Vagina (tissue), 2 donors: Measurements from ENCODE around the gene IST1. TPM values are rescaled to one million over a fixed set of nuclear protein-coding genes. Genes with fewer than 3 reads are reported as not detected.

Source experiments
- DNase-seq, 2 donors: peaks; one replicate each; pipeline ENCODE4 v3.0.0-alpha.2; 2017; ENCODE audit errors: extremely low spot score in 2 of 2
- H3K27ac ChIP-seq: fragments of 200-600 bp; sonication (generic); one replicate; pipeline ENCODE4 v1.5.1; 2019
- H3K27me3 ChIP-seq: fragments of 200-600 bp; sonication (generic); one replicate; pipeline ENCODE4 v1.5.1; 2019
- H3K36me3 ChIP-seq, 2 donors: fragments of 200-600 bp; sonication (generic); one replicate each; pipeline ENCODE4 v1.5.1; 2017 to 2019
- H3K4me1 ChIP-seq: fragments of 200-600 bp; sonication (generic); one replicate; pipeline ENCODE4 v1.5.1; 2019
- H3K4me3 ChIP-seq, 2 donors: fragments of 200-600 bp; sonication (generic); 1 replicate in 1 of 2; 2 replicates in 1 of 2; pipeline ENCODE4 v1.5.1; 2016 to 2019
- H3K9me3 ChIP-seq: fragments of 200-600 bp; sonication (generic); one replicate; pipeline ENCODE4 v1.5.1; 2019
- CTCF ChIP-seq, 3 experiments: fragments of 450-650 bp in 2 of 3; fragments of 200-600 bp in 1 of 3; sonication (generic) in 1 of 3; IDR thresholded peaks; one replicate each; pipeline ENCODE4 v1.5.1; 2017 to 2019; ENCODE audit warnings: antibody characterized with exemption in 3 of 3, mild to moderate bottlenecking in 2 of 3, moderate library complexity in 2 of 3
- POLR2A ChIP-seq, 2 donors: fragments of 450-650 bp; IDR thresholded peaks; one replicate each; pipeline ENCODE4 v1.6.1; 2017; ENCODE audit warnings: antibody characterized with exemption in 2 of 2, mild to moderate bottlenecking in 2 of 2, moderate library complexity in 2 of 2
- POLR2AphosphoS5 ChIP-seq, 2 donors: sonication (generic); formaldehyde crosslinking; IDR thresholded peaks; one replicate each; pipeline ENCODE4 v1.9.0; 2017; ENCODE audit warnings: antibody characterized with exemption in 2 of 2, mild to moderate bottlenecking in 2 of 2, low read depth in 1 of 2; ENCODE audit not compliant: insufficient read depth in 1 of 2
- intact Hi-C: fragments of 100-400 bp; cut with DNase I; formaldehyde crosslinking; loops from one replicate; pipeline ENCODE4 v1.15.1; 2023
- total RNA-seq: library from RNA; depleted of rRNA; stranded (reverse); fragments of >200 nt; gene quantifications from one replicate; pipeline ENCODE4 v1.2.3, GENCODE V29; 2016

IST1 gene
- total RNA-seq, 1 donor from 2014 or later, result 159 TPM

GRCh38 chr16:71931599-71931998, 36.3 kb downstream of the IST1 start:
- intact Hi-C loops, result no loop called here
- no peak for DNase-seq
- H3K4me1 ChIP-seq, result peaks cover 26% of the 10 kb centered on the region

GRCh38 chr16:71933017-71933416, 37.7 kb downstream of the IST1 start:
- H3K9me3 ChIP-seq, result no peaks in the 10 kb centered on the region
- DNase-seq, result no peak
- intact Hi-C loops, result no loop called here
- H3K36me3 ChIP-seq, result peaks cover 0 to 11% of the 10 kb centered on the region in 2 donors
- H3K4me3 ChIP-seq, result no peak overlapping the region
- TF ChIP-seq POLR2AphosphoS5 (IDR thresholded peaks at IDR 0.05; ENCODE audit: insufficient read depth in 1 of 2, low read depth in 1 of 2) (no peak), POLR2A (IDR thresholded peaks at IDR 0.05) (no peak)
- no peak overlapping the region for H3K27ac ChIP-seq
- H3K4me1 ChIP-seq, result peaks cover 12% of the 10 kb centered on the region
- H3K27me3 ChIP-seq, result no peaks in the 10 kb centered on the region

More at GRCh38 chr16:71931599-71931998, 36.3 kb downstream of the IST1 start:
- Histone ChIP-seq H3K27me3 (no peaks in the 10 kb centered on the region), H3K9me3 (no peaks in the 10 kb centered on the region), H3K27ac (no peak overlapping the region), H3K36me3 (peaks cover 0 to 19% of the 10 kb centered on the region in 2 donors), H3K4me3 (no peak overlapping the region)
- no peak for TF ChIP-seq CTCF (IDR thresholded peaks at IDR 0.05)
- no peak for TF ChIP-seq POLR2AphosphoS5 (IDR thresholded peaks at IDR 0.05; ENCODE audit: insufficient read depth in 1 of 2, low read depth in 1 of 2)
- TF ChIP-seq POLR2A (IDR thresholded peaks at IDR 0.05), result no peak

- no peaks in the 10 kb centered on the region for H3K9me3 ChIP-seq
- H3K36me3 ChIP-seq, result peaks cover 0 to under 1% of the 10 kb centered on the region in 2 donors
- peaks cover under 1% of the 10 kb centered on the region for H3K4me1 ChIP-seq
- no peak for DNase-seq
- TF ChIP-seq POLR2AphosphoS5 (IDR thresholded peaks at IDR 0.05; ENCODE audit: insufficient read depth in 1 of 2, low read depth in 1 of 2), result no peak
- TF ChIP-seq POLR2A (IDR thresholded peaks at IDR 0.05), result no peak
- TF ChIP-seq CTCF (IDR thresholded peaks at IDR 0.05), result no peak
- no peaks in the 10 kb centered on the region for H3K27me3 ChIP-seq
- H3K27ac ChIP-seq, result no peak overlapping the region
- intact Hi-C loops, result no loop called here
- H3K4me3 ChIP-seq, result no peak overlapping the region
These were observed 38.8 kb downstream of the IST1 start for GRCh38 chr16:71933913-71934695.

- no peaks in the 10 kb centered on the region for H3K9me3 ChIP-seq
These were observed 42.7 kb downstream of the IST1 start for GRCh38 chr16:71937868-71938510.

GRCh38 chr16:71943887-71944286, 48.6 kb downstream of the IST1 start:
- no peaks in the 10 kb centered on the region for H3K36me3 ChIP-seq
- no peak overlapping the region for H3K27ac ChIP-seq
- H3K4me3 ChIP-seq, result no peak overlapping the region
- DNase-seq, result no peak
- intact Hi-C loops, result no loop called here
- no peaks in the 10 kb centered on the region for H3K27me3 ChIP-seq
- H3K4me1 ChIP-seq, result no peaks in the 10 kb centered on the region
- H3K9me3 ChIP-seq, result no peaks in the 10 kb centered on the region
- TF ChIP-seq POLR2AphosphoS5 (IDR thresholded peaks at IDR 0.05; ENCODE audit: insufficient read depth in 1 of 2, low read depth in 1 of 2) (no peak), POLR2A (IDR thresholded peaks at IDR 0.05) (no peak), CTCF (IDR thresholded peaks at IDR 0.05) (no peak)

More at GRCh38 chr16:71937868-71938510, 42.7 kb downstream of the IST1 start:
- Histone ChIP-seq H3K27ac (no peak overlapping the region), H3K36me3 (no peaks in the 10 kb centered on the region), H3K27me3 (no peaks in the 10 kb centered on the region), H3K4me1 (no peaks in the 10 kb centered on the region), H3K4me3 (no peak overlapping the region)
- TF ChIP-seq CTCF (IDR thresholded peaks at IDR 0.05), result no peak
- no peak for TF ChIP-seq POLR2AphosphoS5 (IDR thresholded peaks at IDR 0.05; ENCODE audit: insufficient read depth in 1 of 2, low read depth in 1 of 2)
- no peak for TF ChIP-seq POLR2A (IDR thresholded peaks at IDR 0.05)
- DNase-seq, result no peak
- intact Hi-C loops, result no loop called here
